HG03558 (cell line): ENCODE results near the gene PCDHA9.
"Not testable (repeated sequence)": the region's sequence is repeated elsewhere in the genome, so short reads cannot be mapped to it uniquely, and the experiment has no call there.

Experiments
- ATAC-seq: cut with Tn5 transposase; IDR thresholded peaks from one replicate; pipeline ENCODE4 v1.9.1; 2021; ENCODE audit warnings: moderate number of reproducible peaks; ENCODE audit not compliant: unreplicated experiment; ENCODE audit errors: extremely low read depth

Gene PCDHA9

GRCh38 chr5:140848139-140849102, at the start of gene PCDHA9:
Gene PCDHA9 (plus strand): TSS chr5:140848382. CDS start chr5:140848496, 114 bp downstream.
- not testable (repeated sequence) for ATAC-seq

GRCh38 chr5:140800816-140801493, 47.2 kb upstream of the PCDHA9 start, which contains the start of gene PCDHA3:
Gene PCDHA3 (plus strand): TSS chr5:140801057.
- no peak for ATAC-seq

- ATAC-seq: no peak
These were observed 46.7 kb upstream of the PCDHA9 start for GRCh38 chr5:140801494-140801841.

GRCh38 chr5:140802381-140802780, 45.8 kb upstream of the PCDHA9 start:
- ATAC-seq: not testable (repeated sequence)

GRCh38 chr5:140802781-140803271, 45.4 kb upstream of the PCDHA9 start:
- ATAC-seq: no peak

GRCh38 chr5:140806834-140807775, 41.1 kb upstream of the PCDHA9 start, which contains the start of gene PCDHA4:
Gene PCDHA4 (plus strand): TSS chr5:140807068.
- ATAC-seq: no peak

- not testable (repeated sequence) for ATAC-seq
These were observed 39.8 kb upstream of the PCDHA9 start for GRCh38 chr5:140808241-140808888.

GRCh38 chr5:140808889-140809291, 39.3 kb upstream of the PCDHA9 start:
- ATAC-seq: no peak

- ATAC-seq: no peak
These were observed 26.6 kb upstream of the PCDHA9 start, which contains the start of gene PCDHA5 for GRCh38 chr5:140821375-140822280. Gene PCDHA5 (plus strand): TSS chr5:140821613.

- no peak for ATAC-seq
These were observed 25.9 kb upstream of the PCDHA9 start for GRCh38 chr5:140822281-140822629.

GRCh38 chr5:140822969-140823368, 25.2 kb upstream of the PCDHA9 start:
- not testable (repeated sequence) for ATAC-seq

GRCh38 chr5:140823475-140823874, 24.7 kb upstream of the PCDHA9 start:
- no peak for ATAC-seq

- ATAC-seq: no peak
These were observed 20.3 kb upstream of the PCDHA9 start, which contains the start of gene PCDHA6 for GRCh38 chr5:140827704-140828361. Gene PCDHA6 (plus strand): TSS chr5:140827960. CDS start chr5:140828092, 132 bp downstream.

GRCh38 chr5:140828362-140828737, 19.8 kb upstream of the PCDHA9 start:
- no peak for ATAC-seq

- not testable (repeated sequence) for ATAC-seq
These were observed 18.4 kb upstream of the PCDHA9 start for GRCh38 chr5:140829511-140830501.

GRCh38 chr5:140833993-140834392, 14.2 kb upstream of the PCDHA9 start, which contains the start of gene PCDHA7:
Gene PCDHA7 (plus strand): TSS chr5:140834269. CDS start chr5:140834384, 115 bp downstream.
- no peak for ATAC-seq
